Panc1 (cell line): Measurements from ENCODE around the gene MUC5B. TPM values are rescaled to one million over a fixed set of nuclear protein-coding genes. Genes with fewer than 3 reads are reported as not detected.

Experiments
- ATAC-seq: fragments of 200-7000 bp; cut with Tn5 transposase; 2 replicates; pipeline ENCODE4 v1.9.1; 2020; ENCODE audit warnings: mild to moderate bottlenecking, moderate library complexity
- BruUV-seq: library from RNA; stranded (reverse); fragments of 400-500 nt; replicated peaks from 2 replicates; lab custom pipeline; 2021; lab: Mats Ljungman, UMichigan
- CTCF ChIA-PET: fragments of 300-600 bp; sonication (Branson Sonifier 250); formaldehyde crosslinking; loops from one replicate; lab custom pipeline; 2022; ENCODE audit warnings: antibody characterized with exemption; lab: Charles Lee
- POLR2A ChIA-PET: fragments of 300-600 bp; sonication (Branson Sonifier 250); formaldehyde crosslinking; loops from one replicate; lab custom pipeline; 2022; ENCODE audit warnings: antibody characterized with exemption; lab: Charles Lee
- DNase-seq: peaks from one replicate; pipeline ENCODE4 v3.0.0-alpha.2; 2010; ENCODE audit warnings: low read depth, low spot score
- H3K27ac ChIP-seq: 2 replicates; pipeline ENCODE4 v1.5.1; 2011; ENCODE audit warnings: mild to moderate bottlenecking, low read length, inconsistent platforms
- H3K27me3 ChIP-seq: fragments of 200-500 bp; sonication (Bioruptor generic); 2 replicates; pipeline ENCODE4 v1.6.0; 2014; ENCODE audit warnings: low read length, inconsistent platforms; ENCODE audit not compliant: control insufficient read depth, insufficient read depth
- H3K36me3 ChIP-seq: fragments of 200-500 bp; sonication (Bioruptor generic); 2 replicates; pipeline ENCODE4 v1.5.1; 2014; ENCODE audit warnings: inconsistent platforms, mild to moderate bottlenecking, low read length, moderate library complexity; ENCODE audit not compliant: control insufficient read depth, insufficient read depth
- H3K4me1 ChIP-seq: 2 replicates; pipeline ENCODE4 v1.5.1; 2011; ENCODE audit warnings: inconsistent platforms, mild to moderate bottlenecking, low read length, moderate library complexity; ENCODE audit not compliant: control insufficient read depth, insufficient read depth
- H3K4me3 ChIP-seq, 2 experiments: 2 replicates each; pipeline ENCODE4 v1.5.1; 2011 to 2012; ENCODE audit warnings: low read depth in 2 of 2, low read length in 2 of 2, mild to moderate bottlenecking in 2 of 2, inconsistent platforms in 1 of 2, moderate library complexity in 1 of 2
- H3K9me3 ChIP-seq: fragments of 200-500 bp; sonication (Bioruptor generic); 2 replicates; pipeline ENCODE4 v1.5.1; 2014; ENCODE audit warnings: low read depth, mild to moderate bottlenecking, inconsistent platforms, low read length, moderate library complexity; ENCODE audit not compliant: control insufficient read depth, insufficient read depth
- POLR2AphosphoS5 ChIP-seq: IDR thresholded peaks from 2 replicates; pipeline ENCODE4 v1.6.1; 2012; ENCODE audit warnings: mild to moderate bottlenecking, low read depth, low read length, moderate library complexity
- SIN3A ChIP-seq: IDR thresholded peaks from 2 replicates; pipeline ENCODE4 v1.6.1; 2012; ENCODE audit warnings: low read depth, mild to moderate bottlenecking, low read length, moderate library complexity, borderline replicate concordance; ENCODE audit not compliant: insufficient read depth
- TCF7L2 ChIP-seq: IDR thresholded peaks from 2 replicates; pipeline ENCODE4 v1.6.1; 2011; ENCODE audit warnings: mild to moderate bottlenecking, low read depth, low read length, inconsistent platforms
- in situ Hi-C: cut with HindIII; loops from 2 replicates; pipeline ENCODE4 v1.10.0; 2016; ENCODE audit warnings: low sequenced_read_pairs, low pct_unique_long_range_greater_than_20kb
- intact Hi-C: fragments of 100-400 bp; cut with micrococcal nuclease; formaldehyde crosslinking; loops from one replicate; pipeline ENCODE4 v1.10.0; 2022; ENCODE audit not compliant: unreplicated experiment
- total RNA-seq: library from RNA; stranded (reverse); gene quantifications from one replicate; pipeline ENCODE4 v1.2.1, GENCODE V29; 2021; ENCODE audit not compliant: unreplicated experiment
- TF ChIP-seq, protein P1 (sequence below), 2 experiments: IDR thresholded peaks; 2 replicates each; pipeline ENCODE4 v1.6.1; 2011 to 2012; ENCODE audit warnings: low read depth in 2 of 2, control low read depth in 1 of 2, low read length in 1 of 2, mild to moderate bottlenecking in 1 of 2, moderate library complexity in 1 of 2; ENCODE audit not compliant: insufficient read depth in 1 of 2
- TF ChIP-seq, protein P2 (sequence below): fragments of 450-650 bp; IDR thresholded peaks from 2 replicates; pipeline ENCODE4 v1.5.1; 2017; ENCODE audit warnings: mild to moderate bottlenecking

The MUC5B gene
- total RNA-seq, 1 experiment from 2014 or later, result 1.2 TPM

DNA sequence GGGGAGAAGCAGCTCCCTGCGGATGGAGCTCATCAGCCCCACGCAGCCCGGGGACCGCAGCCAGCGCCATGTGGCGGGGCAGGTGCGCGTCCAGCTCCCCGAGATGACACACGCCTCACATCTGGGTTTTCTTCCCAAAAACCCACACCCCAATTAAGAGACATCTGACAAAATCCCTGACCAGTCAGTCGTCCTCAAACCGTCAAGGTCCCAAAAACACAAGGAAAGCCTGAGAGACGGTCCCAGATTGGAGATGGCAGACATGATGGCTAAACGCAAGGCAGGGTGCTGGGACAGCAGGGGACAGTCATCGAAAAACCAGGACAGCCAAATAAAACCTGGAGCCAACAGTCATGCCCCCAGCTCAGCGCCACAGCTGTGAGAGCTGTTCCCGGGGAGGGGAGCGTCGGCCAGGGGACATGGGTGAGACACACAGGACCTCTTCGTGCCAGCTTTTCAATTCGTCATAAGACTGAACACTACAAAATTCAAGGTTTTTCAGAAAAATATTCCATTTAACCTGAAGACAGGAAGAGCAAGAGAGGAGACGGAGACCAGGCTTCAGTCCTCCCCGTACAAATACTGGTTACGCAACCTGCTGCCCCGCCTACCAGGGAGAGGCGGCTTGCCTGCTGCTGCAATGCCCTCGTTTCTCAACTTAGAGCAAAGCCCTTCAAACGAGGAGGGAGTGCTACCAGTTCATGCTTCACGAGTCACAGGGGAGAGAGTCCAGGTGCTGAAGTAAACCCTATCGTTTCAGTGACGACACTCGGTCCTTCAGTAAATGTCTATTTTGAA is 76.0 kb downstream of the MUC5B start:
- POLR2A ChIA-PET, result no interaction called here
- BruUV-seq, result no TSS peak
- TF ChIP-seq, protein P1, sequence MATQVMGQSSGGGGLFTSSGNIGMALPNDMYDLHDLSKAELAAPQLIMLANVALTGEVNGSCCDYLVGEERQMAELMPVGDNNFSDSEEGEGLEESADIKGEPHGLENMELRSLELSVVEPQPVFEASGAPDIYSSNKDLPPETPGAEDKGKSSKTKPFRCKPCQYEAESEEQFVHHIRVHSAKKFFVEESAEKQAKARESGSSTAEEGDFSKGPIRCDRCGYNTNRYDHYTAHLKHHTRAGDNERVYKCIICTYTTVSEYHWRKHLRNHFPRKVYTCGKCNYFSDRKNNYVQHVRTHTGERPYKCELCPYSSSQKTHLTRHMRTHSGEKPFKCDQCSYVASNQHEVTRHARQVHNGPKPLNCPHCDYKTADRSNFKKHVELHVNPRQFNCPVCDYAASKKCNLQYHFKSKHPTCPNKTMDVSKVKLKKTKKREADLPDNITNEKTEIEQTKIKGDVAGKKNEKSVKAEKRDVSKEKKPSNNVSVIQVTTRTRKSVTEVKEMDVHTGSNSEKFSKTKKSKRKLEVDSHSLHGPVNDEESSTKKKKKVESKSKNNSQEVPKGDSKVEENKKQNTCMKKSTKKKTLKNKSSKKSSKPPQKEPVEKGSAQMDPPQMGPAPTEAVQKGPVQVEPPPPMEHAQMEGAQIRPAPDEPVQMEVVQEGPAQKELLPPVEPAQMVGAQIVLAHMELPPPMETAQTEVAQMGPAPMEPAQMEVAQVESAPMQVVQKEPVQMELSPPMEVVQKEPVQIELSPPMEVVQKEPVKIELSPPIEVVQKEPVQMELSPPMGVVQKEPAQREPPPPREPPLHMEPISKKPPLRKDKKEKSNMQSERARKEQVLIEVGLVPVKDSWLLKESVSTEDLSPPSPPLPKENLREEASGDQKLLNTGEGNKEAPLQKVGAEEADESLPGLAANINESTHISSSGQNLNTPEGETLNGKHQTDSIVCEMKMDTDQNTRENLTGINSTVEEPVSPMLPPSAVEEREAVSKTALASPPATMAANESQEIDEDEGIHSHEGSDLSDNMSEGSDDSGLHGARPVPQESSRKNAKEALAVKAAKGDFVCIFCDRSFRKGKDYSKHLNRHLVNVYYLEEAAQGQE (IDR thresholded peaks at IDR 0.05; ENCODE audit: insufficient read depth in 1 of 2, low read depth in 2 of 2, low read length in 1 of 2), result no peak
- TF ChIP-seq, protein P2, sequence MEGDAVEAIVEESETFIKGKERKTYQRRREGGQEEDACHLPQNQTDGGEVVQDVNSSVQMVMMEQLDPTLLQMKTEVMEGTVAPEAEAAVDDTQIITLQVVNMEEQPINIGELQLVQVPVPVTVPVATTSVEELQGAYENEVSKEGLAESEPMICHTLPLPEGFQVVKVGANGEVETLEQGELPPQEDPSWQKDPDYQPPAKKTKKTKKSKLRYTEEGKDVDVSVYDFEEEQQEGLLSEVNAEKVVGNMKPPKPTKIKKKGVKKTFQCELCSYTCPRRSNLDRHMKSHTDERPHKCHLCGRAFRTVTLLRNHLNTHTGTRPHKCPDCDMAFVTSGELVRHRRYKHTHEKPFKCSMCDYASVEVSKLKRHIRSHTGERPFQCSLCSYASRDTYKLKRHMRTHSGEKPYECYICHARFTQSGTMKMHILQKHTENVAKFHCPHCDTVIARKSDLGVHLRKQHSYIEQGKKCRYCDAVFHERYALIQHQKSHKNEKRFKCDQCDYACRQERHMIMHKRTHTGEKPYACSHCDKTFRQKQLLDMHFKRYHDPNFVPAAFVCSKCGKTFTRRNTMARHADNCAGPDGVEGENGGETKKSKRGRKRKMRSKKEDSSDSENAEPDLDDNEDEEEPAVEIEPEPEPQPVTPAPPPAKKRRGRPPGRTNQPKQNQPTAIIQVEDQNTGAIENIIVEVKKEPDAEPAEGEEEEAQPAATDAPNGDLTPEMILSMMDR, result no peak

DNA sequence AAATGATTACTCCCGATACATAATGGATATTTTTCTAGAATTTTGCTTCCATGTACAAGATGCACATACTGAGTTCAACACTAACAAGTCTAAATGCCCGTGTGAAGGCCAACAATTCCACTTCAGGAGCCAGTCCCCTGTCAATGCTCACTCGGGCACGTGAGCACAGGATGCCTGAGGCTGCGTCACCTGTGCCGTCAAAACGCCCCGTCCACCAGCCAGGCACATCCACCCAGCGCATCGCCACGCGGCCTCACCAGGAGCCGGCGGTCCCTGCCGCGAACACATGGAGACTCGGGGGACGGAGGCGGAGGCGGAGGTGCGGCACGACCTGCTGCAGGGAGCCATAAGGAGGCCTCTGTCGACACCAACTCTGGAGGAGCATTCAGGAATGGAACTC is 76.8 kb downstream of the MUC5B start:
- in situ Hi-C loops (no loop called here), intact Hi-C loops (loop anchor here (10.0 kb wide), 1 partner anchor 215 kb away; no protein-coding TSS in a partner anchor)
- H3K36me3 ChIP-seq, result no peaks in the 10 kb centered on the region
- H3K4me1 ChIP-seq, result peaks cover 4% of the 10 kb centered on the region; the same call in 1 of the 2 replicates
- POLR2A ChIA-PET, result no interaction called here
- CTCF ChIA-PET, result no interaction called here
- TF ChIP-seq, protein P1 (IDR thresholded peaks at IDR 0.05; ENCODE audit: insufficient read depth in 1 of 2, low read depth in 2 of 2, low read length in 1 of 2), result no peak
- TF ChIP-seq, protein P2, result no peak
- TF ChIP-seq TCF7L2, result no peak
- TF ChIP-seq POLR2AphosphoS5, result no peak
- TF ChIP-seq SIN3A, result no peak
- no peaks in the 10 kb centered on the region for H3K27me3 ChIP-seq
- no TSS peak for BruUV-seq
- DNase-seq, result no peak
- no peak overlapping the region for H3K27ac ChIP-seq
- no peak for ATAC-seq
- H3K9me3 ChIP-seq, result no peaks in the 10 kb centered on the region
- no peak overlapping the region for H3K4me3 ChIP-seq

More for the DNA sequence above, 76.0 kb downstream of the MUC5B start:
- Histone ChIP-seq H3K27me3 (no peaks in the 10 kb centered on the region), H3K4me1 (no peaks in the 10 kb centered on the region), H3K9me3 (no peaks in the 10 kb centered on the region), H3K36me3 (no peaks in the 10 kb centered on the region), H3K4me3 (no peak overlapping the region), H3K27ac (no peak overlapping the region)
- intact Hi-C loops, result no loop called here
- ATAC-seq, result no peak
- CTCF ChIA-PET, result no interaction called here
- no peak for DNase-seq
- in situ Hi-C loops, result no loop called here
